Measurements from ENCODE around the gene CCNYL1.

DNA sequence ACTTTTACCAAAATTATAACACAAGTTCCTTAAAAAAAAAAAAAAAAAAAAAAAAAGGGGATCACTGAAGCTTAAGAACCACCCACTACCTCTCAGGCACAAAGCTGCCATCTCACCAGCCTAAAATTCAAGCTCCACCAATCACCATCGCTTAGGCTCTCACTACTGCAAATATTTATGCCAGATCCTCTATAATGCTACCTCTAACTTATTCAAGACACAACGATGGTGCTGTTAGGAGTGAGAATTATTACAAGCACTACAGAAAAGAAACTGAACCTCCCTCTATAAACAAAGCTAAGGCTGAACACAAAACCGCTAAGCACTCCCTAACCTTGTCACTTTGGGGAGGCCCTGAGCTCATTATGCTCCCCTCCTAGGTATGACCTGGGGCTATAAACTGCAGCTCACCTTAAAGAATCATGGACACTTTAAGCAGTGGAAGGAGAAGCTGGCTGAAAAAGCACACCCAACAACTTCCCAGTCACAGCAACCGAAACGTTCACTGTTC is 54.7 kb downstream of the CCNYL1 start:
- TF ChIP-seq YY1 (IDR thresholded peaks at IDR 0.05; ENCODE audit: insufficient read depth, insufficient read length) (no peak), SUZ12 (IDR thresholded peaks at IDR 0.05; ENCODE audit: extremely low read depth, insufficient read depth, insufficient read length) (no peak)

All from NT2/D1 (cell line).